Adrenal gland (tissue), 12 donors: ENCODE measurements around the gene PSMB1. TPM values are rescaled to one million over a fixed set of nuclear protein-coding genes. Genes with fewer than 3 reads are reported as not detected.

Experiments
- DNase-seq, 7 donors: peaks; one replicate each; pipeline ENCODE4 v3.0.0-alpha.2; 2019 to 2020
- H3K27ac ChIP-seq, 5 donors: fragments of 200-600 bp; sonication (generic) in 4 of 5; 1 replicate in 3 of 5; 2 replicates in 2 of 5; pipeline versions ENCODE4 v1.5.1 to v1.8.0; 2016 to 2020; ENCODE audit warnings: mild to moderate bottlenecking in 1 of 5
- H3K27me3 ChIP-seq: fragments of 200-600 bp; 2 replicates; pipeline ENCODE4 v1.8.0; 2021
- H3K36me3 ChIP-seq, 2 donors: fragments of 200-600 bp; replicated peaks in 1 of 2; 1 replicate in 1 of 2; 2 replicates in 1 of 2; pipeline versions ENCODE4 v1.5.1 to v1.8.0; 2018 to 2022
- H3K4me1 ChIP-seq, 2 donors: fragments of 200-600 bp; replicated peaks in 1 of 2; 1 replicate in 1 of 2; 2 replicates in 1 of 2; pipeline versions ENCODE4 v1.5.1 to v1.8.0; 2018 to 2021
- H3K4me3 ChIP-seq, 4 donors: fragments of 200-600 bp; sonication (generic) in 3 of 4; one replicate each; pipeline ENCODE4 v1.5.1; 2016 to 2018
- H3K9me3 ChIP-seq, 3 donors: fragments of 200-600 bp; sonication (generic) in 1 of 3; replicated peaks in 1 of 3; 1 replicate in 2 of 3; 2 replicates in 1 of 3; pipeline versions ENCODE4 v1.5.1 to v1.8.0; 2016 to 2021
- CTCF ChIP-seq, 6 experiments: fragments of 450-650 bp in 4 of 6; fragments of 200-600 bp in 2 of 6; sonication (generic) in 1 of 6; IDR thresholded peaks; 1 replicate in 5 of 6; 2 replicates in 1 of 6; pipeline versions ENCODE4 v1.5.1 to v1.8.0; 2016 to 2021; ENCODE audit warnings: antibody characterized with exemption in 6 of 6, mild to moderate bottlenecking in 2 of 6, moderate library complexity in 1 of 6
- POLR2A ChIP-seq, 2 donors: fragments of 450-650 bp; IDR thresholded peaks; one replicate each; pipeline ENCODE4 v1.6.1; 2017; ENCODE audit warnings: antibody characterized with exemption in 2 of 2, mild to moderate bottlenecking in 2 of 2, moderate library complexity in 1 of 2
- WGBS, 4 donors: extraction: QIAGEN DNeasy Blood & Tissue Kit in 2 of 4; methylation state at CpG; one replicate each; pipeline versions ENCODE4 v1.1.5 to v1.1.7; 2013 to 2017; 5-methylcytosine and 5-hydroxymethylcytosine counted together
- intact Hi-C, 2 donors: fragments of 100-400 bp; cut with DNase I; formaldehyde crosslinking; loops; one replicate each; pipeline versions ENCODE4 v1.14.1 to v1.15.0; 2022 to 2023
- polyA plus RNA-seq, 3 donors: library from polyadenylated mRNA; stranded (reverse); fragments of 200-250 nt in 2 of 3; fragments of 350-450 nt in 1 of 3; fragmentation: Illumina TruSeq in 1 of 3; extraction: RNeasy Lipid Tissue Mini Kit (QIAGEN cat#74804) in 1 of 3; gene quantifications; one replicate each; pipeline ENCODE4 v1.2.3, GENCODE V29; 2013 to 2014
- total RNA-seq, 9 donors: library from RNA; depleted of rRNA in 4 of 9; stranded (reverse); fragments of >200 nt in 4 of 9; fragments of 120-200 nt in 1 of 9; fragmentation: NEBNext Ultra II Directional in 1 of 9; extraction: Animal tissue kit (Norgen Biotek cat#: 25700) in 1 of 9; gene quantifications; one replicate each; pipeline versions ENCODE4 v1.1.0 to v1.2.4, GENCODE V29; 2013 to 2023
- donor health status: healthy with polysubstance abuse.
- donor health status: Bipolar disorder and iron deficiency.
- donor health status: DM: yes; HTN: yes; CAD: no.
- donor health status: DM: no; HTN: no; CAD: no.
- donor health status: DM: no; HTN: no; CAD: no.
- donor health status: DM: yes; HTN: yes; CAD: no.

Gene PSMB1
- total and polyA plus RNA-seq, 12 donors = 129 to 442 (median 191) TPM

GRCh38 chr6:170596426-170596825, 43.3 kb upstream of the PSMB1 start:
- Histone ChIP-seq H3K36me3 (no peaks in the 10 kb centered on the region), H3K27ac (no peak overlapping the region), H3K27me3 (no peaks in the 10 kb centered on the region), H3K4me3 (no peak overlapping the region), H3K4me1 (no peaks in the 10 kb centered on the region), H3K9me3 (no peaks in the 10 kb centered on the region)
- TF ChIP-seq POLR2A (IDR thresholded peaks at IDR 0.05) = no peak
- no peak for TF ChIP-seq CTCF (IDR thresholded peaks at IDR 0.05)
- DNase-seq = no peak
- intact Hi-C loops = no loop called here

- no peaks in the 10 kb centered on the region for H3K9me3 ChIP-seq
- H3K27me3 ChIP-seq = no peaks in the 10 kb centered on the region
- no peaks in the 10 kb centered on the region for H3K4me1 ChIP-seq
- intact Hi-C loops = no loop called here
- no peak overlapping the region for H3K4me3 ChIP-seq
- 74 to 85% (median 81%) methylated on average over 1 of the region's 1 CpG for WGBS, 4 donors
- no peaks in the 10 kb centered on the region for H3K36me3 ChIP-seq
- no peak for DNase-seq
- TF ChIP-seq CTCF (IDR thresholded peaks at IDR 0.05) (no peak), POLR2A (IDR thresholded peaks at IDR 0.05) (no peak)
- no peak overlapping the region for H3K27ac ChIP-seq
These were observed 37.6 kb upstream of the PSMB1 start for GRCh38 chr6:170590725-170591124.

- TF ChIP-seq POLR2A (IDR thresholded peaks at IDR 0.05) (no peak), CTCF (IDR thresholded peaks at IDR 0.05) (no peak)
- Histone ChIP-seq H3K9me3 (no peaks in the 10 kb centered on the region), H3K36me3 (peaks cover 0 to 27% of the 10 kb centered on the region in 2 donors), H3K4me3 (peak overlapping the region; percentile 51 to 100 (median 71)), H3K27me3 (no peaks in the 10 kb centered on the region), H3K4me1 (peaks cover 13 to 14% of the 10 kb centered on the region in 2 donors), H3K27ac (peak overlapping the region in 4 of 5 donors; percentile 53 to 91 (median 76))
- DNase-seq = no peak
- intact Hi-C loops = no loop called here
- 3 to 9% (median 6%) methylated on average over 6 of the region's 6 CpGs for WGBS, 4 donors
These were observed 31.9 kb upstream of the PSMB1 start for GRCh38 chr6:170584954-170585498.

- WGBS, 4 donors = 0 to 1% (median 0%) methylated on average over 2 to 81 of the region's 81 CpGs
- Histone ChIP-seq H3K27ac (peak within 1 kb of the TSS; percentile 12 to 91 (median 67)), H3K4me1 (peaks cover 13 to 14% of the 10 kb centered on the region in 2 donors), H3K36me3 (peaks cover 0 to 32% of the 10 kb centered on the region in 2 donors), H3K27me3 (no peaks in the 10 kb centered on the region), H3K9me3 (no peaks in the 10 kb centered on the region), H3K4me3 (peak within 1 kb of the TSS; percentile 51 to 100 (median 71))
- intact Hi-C loops = no loop called here
- TF ChIP-seq POLR2A (IDR thresholded peaks at IDR 0.05) (peak; percentile 49 to 63), CTCF (IDR thresholded peaks at IDR 0.05) (no peak)
- peak; percentile 91 to 96 (median 93) for DNase-seq
These were observed 31.3 kb upstream of the PSMB1 start, which contains the start of gene PDCD2 for GRCh38 chr6:170584181-170584953. Gene PDCD2 (minus strand): TSS chr6:170584637. CDS start chr6:170584581, 56 bp downstream.
